Activated naive CD4-positive, alpha-beta T cell (primary cell): ENCODE measurements around the gene CPPED1.
"Not testable (repeated sequence)": the region's sequence is repeated elsewhere in the genome, so short reads cannot be mapped to it uniquely, and the experiment has no call there.

Experiments
- DNase-seq, 4 experiments: peaks; one replicate each; lab custom pipeline; 2025; lab: John Stamatoyannopoulos, UW

CPPED1 gene, protein sequence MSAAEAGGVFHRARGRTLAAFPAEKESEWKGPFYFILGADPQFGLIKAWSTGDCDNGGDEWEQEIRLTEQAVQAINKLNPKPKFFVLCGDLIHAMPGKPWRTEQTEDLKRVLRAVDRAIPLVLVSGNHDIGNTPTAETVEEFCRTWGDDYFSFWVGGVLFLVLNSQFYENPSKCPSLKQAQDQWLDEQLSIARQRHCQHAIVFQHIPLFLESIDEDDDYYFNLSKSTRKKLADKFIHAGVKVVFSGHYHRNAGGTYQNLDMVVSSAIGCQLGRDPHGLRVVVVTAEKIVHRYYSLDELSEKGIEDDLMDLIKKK

GRCh38 chr16:12803203-12804093, at the start of gene CPPED1:
TSS of gene CPPED1 (minus strand) at chr16:12803887. CDS start at chr16:12803776, 111 bp downstream.
- peak; percentile 83 to 87 (median 86) for DNase-seq

DNA sequence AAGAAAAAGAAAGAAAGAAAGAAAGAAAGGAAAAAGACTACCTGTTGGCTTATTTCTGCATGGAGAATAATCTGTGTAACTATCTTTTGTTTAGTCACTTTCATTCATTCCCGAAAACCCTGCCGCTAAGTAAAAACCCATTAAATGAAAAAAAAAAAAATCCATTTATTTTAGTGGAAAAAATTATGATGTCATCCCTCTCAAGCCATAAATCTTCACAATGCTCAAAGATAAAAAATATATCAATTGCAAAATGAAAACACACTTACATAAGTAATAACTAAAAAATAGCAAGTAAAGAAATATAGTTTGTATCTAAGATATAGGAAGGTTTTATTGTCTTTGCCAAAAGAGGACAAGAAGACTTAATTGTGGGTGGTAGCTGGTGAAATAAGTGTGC, 46.5 kb upstream of the CPPED1 start:
- no peak for DNase-seq

GRCh38 chr16:12846592-12846991, 42.9 kb upstream of the CPPED1 start:
- DNase-seq, result no peak

GRCh38 chr16:12845282-12845681, 41.6 kb upstream of the CPPED1 start:
- DNase-seq, result no peak

DNA sequence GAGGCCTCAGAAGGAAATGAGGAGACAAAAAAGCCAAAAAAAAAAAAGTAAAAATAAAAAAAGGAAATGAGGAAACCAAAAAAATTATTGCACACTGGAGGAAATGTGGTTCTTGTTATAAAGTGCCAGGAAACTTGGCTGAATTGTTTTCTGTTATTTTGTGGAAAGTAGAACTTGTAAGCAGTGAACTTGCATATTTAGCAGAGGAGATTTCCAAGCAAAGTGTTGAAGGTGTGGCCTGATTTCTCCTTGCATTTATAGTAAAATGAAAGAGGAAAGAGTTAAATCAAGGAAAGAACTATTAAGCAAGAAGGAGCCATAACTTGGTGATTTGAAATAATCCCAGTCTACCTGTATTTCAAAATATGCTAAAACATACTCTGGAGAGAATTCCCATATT, 34.1 kb upstream of the CPPED1 start:
- no peak for DNase-seq

DNA sequence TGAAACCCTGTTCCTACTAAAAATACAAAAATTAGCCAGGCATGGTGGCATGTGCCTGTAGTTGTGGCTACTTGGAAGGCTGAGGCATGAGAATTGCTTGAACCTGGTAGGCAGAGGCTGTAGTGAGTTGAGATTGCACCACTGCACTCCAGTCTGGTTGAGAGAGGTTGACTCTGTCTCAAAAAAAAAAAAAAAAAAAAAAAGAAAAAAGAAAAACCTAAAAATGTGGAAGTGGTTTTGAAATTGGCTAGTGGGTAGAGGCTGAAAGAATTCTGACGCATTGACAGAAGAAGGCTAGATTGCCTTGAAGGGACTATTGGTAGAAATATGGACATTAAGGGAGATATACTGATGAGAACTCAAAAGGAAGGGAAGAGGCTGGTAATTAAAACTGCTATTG, 33.6 kb upstream of the CPPED1 start:
- DNase-seq, result no peak

DNA sequence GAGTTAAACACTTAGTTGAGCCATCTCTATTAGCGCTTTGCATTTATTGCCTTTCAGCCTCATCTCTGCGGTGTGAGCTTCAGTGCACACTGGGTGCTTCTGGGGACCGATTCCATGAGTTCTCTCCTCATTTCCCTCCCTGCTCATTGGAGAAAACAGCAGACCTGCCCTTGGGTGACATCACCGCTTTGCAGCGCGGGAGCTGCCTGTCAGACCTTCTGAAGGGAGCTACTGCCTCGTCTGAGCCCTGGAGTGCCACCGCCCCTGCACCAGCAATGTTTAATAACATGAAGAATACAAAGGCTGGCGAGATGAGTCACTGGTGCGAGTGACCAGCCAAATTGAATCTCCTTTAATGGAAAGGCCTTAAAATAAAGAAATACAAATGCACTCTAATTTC, 30.2 kb upstream of the CPPED1 start:
- no peak for DNase-seq

- no peak for DNase-seq
Measured at GRCh38 chr16:12829096-12829888, 25.6 kb upstream of the CPPED1 start.

DNA sequence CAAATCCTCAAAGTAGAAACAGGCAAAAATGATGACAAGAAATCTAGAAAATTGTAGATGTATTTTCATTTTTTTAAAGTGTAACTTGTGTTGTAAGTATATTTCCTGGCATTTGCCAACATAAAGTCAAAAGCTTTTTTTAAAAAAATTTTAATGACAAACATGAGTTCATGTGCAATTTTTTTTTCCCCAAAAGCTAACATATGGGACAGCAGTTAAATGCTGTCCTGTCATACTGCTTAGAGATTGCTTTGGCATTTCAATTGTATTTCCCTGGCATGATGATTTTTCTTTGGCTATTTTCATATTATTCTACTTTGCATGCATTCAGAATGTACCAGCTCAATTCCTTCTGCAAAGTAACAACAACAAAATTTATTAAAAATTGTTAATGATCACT, 24.5 kb upstream of the CPPED1 start:
- DNase-seq, result no peak

DNA sequence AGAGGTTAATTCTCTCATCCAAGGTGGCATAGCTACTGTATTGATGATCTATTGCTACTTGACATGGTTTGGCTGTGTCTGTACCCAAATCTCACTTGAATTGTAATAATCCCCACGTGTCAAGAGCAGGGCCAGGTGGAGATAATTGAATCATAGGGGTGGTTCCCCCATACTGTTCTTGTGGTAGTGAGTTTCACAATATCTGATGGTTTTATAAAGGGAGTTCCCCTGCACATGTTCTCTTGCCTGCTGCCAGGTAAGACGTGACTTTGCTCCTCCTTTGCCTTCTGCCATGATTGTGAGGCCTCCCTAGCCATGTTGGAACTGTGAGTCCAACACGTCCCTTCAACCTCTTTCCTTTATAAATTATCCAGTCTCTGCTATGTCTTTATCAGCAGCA, 22.9 kb upstream of the CPPED1 start:
- no peak for DNase-seq

DNA sequence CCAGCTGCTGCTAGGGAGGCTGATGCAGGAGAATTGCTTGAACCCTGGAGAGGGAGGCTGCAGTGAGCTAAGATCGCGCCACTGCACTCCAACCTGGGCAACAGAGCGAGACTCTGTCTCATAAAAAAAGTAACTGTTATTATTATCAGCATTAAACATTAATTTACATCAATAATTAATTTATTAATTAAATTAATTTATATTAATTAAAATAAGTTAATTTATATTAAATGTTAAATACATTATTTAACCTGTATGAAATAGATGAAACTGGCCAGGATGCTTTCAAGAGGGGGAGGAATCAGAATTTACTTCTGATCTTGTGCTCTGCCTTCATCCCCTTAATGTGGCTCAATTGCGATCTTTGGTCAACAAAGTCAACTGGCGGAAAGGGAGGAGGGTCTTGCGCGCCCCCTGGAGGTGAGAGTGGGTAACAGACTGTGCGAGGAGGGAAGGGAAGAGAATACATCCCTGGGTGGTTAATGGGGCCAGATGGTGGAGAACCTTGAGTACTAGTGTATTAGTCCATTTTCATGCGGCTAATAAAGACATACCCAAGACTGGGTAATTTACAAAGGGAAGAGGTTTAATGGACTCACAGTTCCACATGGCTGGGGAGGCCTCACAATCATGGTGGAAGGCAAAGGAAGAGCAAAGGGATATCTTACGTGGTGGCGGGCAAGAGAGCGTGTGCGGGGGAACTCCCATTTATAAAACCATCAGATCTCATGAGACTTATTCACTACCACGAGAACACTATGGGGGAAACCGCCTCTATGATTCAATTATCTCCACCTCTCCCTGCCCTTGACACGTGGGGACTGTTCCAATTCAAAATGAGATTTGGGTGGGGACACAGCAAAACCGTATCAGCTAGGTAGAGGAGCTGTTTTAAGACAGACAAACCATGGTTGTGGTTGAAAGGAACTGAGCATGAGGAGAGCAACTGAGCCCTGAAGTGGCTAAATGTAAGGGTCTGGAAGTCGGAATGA, 15.7 kb upstream of the CPPED1 start:
- peak; percentile 55 to 73 (median 64) for DNase-seq

DNA sequence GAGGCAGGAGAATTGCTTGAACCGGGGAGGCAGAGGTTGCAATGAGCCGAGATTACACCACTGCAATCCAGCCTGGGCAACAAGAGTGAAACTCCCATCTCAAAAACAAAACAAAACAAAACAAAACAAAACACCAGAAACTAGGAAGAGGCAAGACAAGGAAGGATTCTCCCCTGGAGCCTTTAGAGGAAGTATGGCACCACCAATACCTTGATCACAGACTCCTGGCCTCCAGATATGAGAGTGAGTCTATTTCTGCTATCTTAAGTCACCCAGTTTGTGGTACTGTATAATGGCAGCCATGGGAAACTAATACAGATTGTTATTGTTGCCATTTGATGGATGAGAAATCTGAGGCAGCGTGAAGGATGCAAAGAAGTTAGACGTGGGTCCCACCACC, 14.6 kb upstream of the CPPED1 start:
- DNase-seq, result no peak

DNA sequence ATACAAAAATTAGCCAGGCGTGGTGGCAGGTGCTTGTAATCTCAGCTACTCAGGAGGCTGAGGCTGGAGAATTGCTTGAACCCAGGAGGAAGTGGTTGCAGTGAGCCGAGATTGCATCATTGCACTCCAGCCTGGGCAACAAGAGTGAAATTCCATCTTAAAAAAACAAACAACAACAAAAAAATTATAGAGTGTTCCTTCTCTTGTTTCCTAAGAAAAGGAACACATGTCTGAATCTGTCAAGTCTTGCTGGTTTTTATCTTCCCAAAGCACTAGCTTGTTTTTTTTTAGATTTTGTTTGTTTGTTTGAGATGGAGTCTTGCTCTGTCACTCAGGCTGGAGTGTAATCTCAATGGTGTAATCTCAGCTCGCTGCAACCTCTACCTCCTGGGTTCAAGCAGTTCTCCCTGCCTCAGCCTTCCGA, 13.1 kb upstream of the CPPED1 start:
- DNase-seq, result not testable (repeated sequence)

DNA sequence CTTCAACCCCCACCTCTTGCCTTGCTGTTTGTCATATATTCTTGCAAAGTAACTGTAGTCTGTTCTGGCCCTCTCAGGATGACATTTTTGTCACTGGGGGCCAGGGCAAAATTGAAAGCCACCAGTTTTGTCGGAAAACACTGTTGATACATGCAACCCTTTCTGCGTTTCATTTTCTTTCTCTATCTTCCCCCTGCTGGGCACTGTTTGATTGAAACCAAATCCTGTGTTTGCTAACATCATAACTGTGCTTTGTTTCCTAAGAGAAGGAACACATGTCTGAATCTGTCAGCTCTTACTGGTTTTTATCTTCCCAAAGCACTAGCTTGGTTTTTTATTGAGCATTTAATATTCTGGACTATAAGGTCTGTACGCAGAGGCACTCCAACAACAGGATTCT, 11.7 kb upstream of the CPPED1 start:
- no peak for DNase-seq

GRCh38 chr16:12813734-12814133, 10.0 kb upstream of the CPPED1 start:
- not testable (repeated sequence) for DNase-seq

GRCh38 chr16:12813321-12813720, 9.6 kb upstream of the CPPED1 start:
- DNase-seq, result not testable (repeated sequence)

DNA sequence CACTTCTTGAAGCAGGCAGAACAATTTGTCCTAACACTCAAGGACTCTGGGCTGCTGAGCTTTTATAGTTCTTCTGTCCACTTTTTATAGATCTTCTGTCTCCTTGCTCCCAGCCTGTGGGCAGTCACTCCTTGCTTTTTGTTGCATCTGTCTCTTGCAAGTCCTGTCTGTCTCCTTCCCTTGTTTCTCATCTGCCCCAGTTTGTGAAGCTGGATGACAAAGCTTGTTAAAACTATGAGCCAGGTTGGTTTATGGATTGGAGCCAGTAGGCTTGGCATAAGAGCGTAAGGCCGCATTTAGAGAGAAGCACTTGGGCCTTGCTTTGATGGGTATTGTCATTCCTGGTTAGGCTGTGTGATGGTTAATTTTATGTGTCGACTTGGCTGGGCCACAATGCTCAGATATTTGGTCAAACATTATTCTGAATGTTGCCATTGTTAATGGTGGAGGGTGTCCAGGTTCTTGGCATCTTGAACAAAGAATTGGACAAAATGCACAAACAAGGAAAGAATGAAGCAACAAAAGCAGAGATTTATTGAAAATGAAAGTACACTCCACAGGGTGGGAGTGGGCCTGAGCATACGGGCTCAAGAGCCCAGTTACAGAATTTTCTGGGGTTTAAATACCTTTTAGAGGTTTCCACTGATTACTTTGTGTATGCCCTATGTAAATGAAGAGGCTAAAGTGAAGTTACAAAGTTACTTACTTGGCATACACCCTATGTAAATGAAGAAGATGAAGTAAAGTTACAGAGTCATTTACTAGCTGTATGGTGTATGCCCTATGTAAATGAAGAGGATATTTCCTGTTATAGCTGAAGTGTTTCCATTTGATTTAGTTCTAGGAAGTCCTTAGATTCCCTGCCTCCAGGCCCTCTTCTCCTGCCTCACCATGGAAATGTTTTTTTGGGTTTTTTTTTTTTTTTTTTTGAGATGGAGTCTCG, 8.0 kb upstream of the CPPED1 start:
- no peak for DNase-seq

- no peak for DNase-seq
Measured at GRCh38 chr16:12805066-12805465, 1.4 kb upstream of the CPPED1 start.

- no peak for DNase-seq
Measured at GRCh38 chr16:12804395-12804794, 708 bp upstream of the CPPED1 start.

GRCh38 chr16:12802661-12803060, 1.0 kb downstream of the CPPED1 start:
- DNase-seq, result no peak
